ENCODE measurements around the gene OR2J2.
"Not testable (repeated sequence)": the region's sequence is repeated elsewhere in the genome, so short reads cannot be mapped to it uniquely, and the experiment has no call there.

OR2J2 gene

GRCh38 chr6:29201966-29202365 lies 31.3 kb downstream of the OR2J2 start:
- no peak for TF ChIP-seq CTCF (conservative IDR thresholded peaks at IDR 0.05)

GRCh38 chr6:29211488-29211887 lies 40.8 kb downstream of the OR2J2 start:
- no peak overlapping the region for H3K27ac ChIP-seq
- no peak for TF ChIP-seq CTCF (conservative IDR thresholded peaks at IDR 0.05)

More at GRCh38 chr6:29201966-29202365, 31.3 kb downstream of the OR2J2 start:
- H3K27ac ChIP-seq: no peak overlapping the region

GRCh38 chr6:29216528-29216927 lies 45.8 kb downstream of the OR2J2 start:
- TF ChIP-seq CTCF (conservative IDR thresholded peaks at IDR 0.05): no peak
- H3K27ac ChIP-seq: no peak overlapping the region

GRCh38 chr6:29217242-29217641 lies 46.5 kb downstream of the OR2J2 start:
- not testable (repeated sequence) for H3K27ac ChIP-seq

- H3K27ac ChIP-seq: not testable (repeated sequence)
These were observed 47.3 kb downstream of the OR2J2 start for GRCh38 chr6:29218056-29218455.
